ENCODE measurements around the gene WDR46. TPM values are rescaled to one million over a fixed set of nuclear protein-coding genes. Genes with fewer than 3 reads are reported as not detected.

The WDR46 gene
- total and polyA plus RNA-seq, 2 experiments from 2014 or later = 71.4 to 104 TPM

DNA sequence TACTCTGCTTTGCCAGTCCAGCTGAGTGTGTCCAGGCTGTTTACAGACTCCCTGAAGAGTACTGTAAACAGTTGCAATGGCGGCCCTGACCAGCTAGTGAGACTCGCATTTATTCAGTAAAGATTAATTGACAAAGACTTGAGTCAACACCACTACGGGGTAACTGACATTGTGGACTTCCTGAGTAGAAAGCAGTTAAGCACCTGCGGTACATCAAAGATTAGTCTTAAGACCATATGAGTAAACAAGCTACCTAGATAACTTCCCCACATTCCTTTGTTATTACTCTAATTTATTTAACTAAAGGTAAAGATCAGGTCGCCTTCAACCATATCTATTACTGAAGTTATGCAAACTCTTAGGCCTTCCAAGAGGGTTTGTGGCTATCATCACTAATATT, 30.0 kb downstream of the WDR46 start:
- Histone ChIP-seq H3K9me2 (ENCODE audit: insufficient read depth) (no peaks in the 10 kb centered on the region), H3K79me2 (replicated peaks; ENCODE audit: insufficient read depth) (no peaks in the 10 kb centered on the region), H3K27me3 (ENCODE audit: insufficient read depth) (no peaks in the 10 kb centered on the region), H3K4me1 (ENCODE audit: insufficient read depth) (no peaks in the 10 kb centered on the region; the same call in 1 of the 2 replicates), H4K20me1 (replicated peaks; ENCODE audit: insufficient read depth) (no peaks in the 10 kb centered on the region), H2AFZ (no peak overlapping the region), H3K4me2 (no peak overlapping the region), H3K4me3 (no peak overlapping the region), H3F3A (replicated peaks; ENCODE audit: low read depth) (no peaks in the 10 kb centered on the region), H3K36me3 (ENCODE audit: insufficient read depth) (peaks cover 6% of the 10 kb centered on the region), H3K27ac (ENCODE audit: low read depth) (no peak overlapping the region)
- no peak for TF ChIP-seq ZNF331 (CRISPR knock-in tag; IDR thresholded peaks at IDR 0.05; ENCODE audit: low read depth)
- TF ChIP-seq EZH2 (IDR thresholded peaks at IDR 0.05; ENCODE audit: low read depth, unreplicated experiment) = no peak
- no peak for TF ChIP-seq POLR2AphosphoS5 (IDR thresholded peaks at IDR 0.05; ENCODE audit: low read depth)
- no peak for TF ChIP-seq NANOG (IDR thresholded peaks at IDR 0.05; ENCODE audit: borderline replicate concordance)
- no peak for TF ChIP-seq STAT1 (IDR thresholded peaks at IDR 0.05; ENCODE audit: unreplicated experiment)
- TF ChIP-seq, protein P1, sequence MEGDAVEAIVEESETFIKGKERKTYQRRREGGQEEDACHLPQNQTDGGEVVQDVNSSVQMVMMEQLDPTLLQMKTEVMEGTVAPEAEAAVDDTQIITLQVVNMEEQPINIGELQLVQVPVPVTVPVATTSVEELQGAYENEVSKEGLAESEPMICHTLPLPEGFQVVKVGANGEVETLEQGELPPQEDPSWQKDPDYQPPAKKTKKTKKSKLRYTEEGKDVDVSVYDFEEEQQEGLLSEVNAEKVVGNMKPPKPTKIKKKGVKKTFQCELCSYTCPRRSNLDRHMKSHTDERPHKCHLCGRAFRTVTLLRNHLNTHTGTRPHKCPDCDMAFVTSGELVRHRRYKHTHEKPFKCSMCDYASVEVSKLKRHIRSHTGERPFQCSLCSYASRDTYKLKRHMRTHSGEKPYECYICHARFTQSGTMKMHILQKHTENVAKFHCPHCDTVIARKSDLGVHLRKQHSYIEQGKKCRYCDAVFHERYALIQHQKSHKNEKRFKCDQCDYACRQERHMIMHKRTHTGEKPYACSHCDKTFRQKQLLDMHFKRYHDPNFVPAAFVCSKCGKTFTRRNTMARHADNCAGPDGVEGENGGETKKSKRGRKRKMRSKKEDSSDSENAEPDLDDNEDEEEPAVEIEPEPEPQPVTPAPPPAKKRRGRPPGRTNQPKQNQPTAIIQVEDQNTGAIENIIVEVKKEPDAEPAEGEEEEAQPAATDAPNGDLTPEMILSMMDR (conservative IDR thresholded peaks at IDR 0.05; ENCODE audit: low read depth in 2 of 2) = no peak
- TF ChIP-seq ZNF114 (CRISPR knock-in tag; IDR thresholded peaks at IDR 0.05) = no peak
- TF ChIP-seq CREB1 (CRISPR knock-in tag; IDR thresholded peaks at IDR 0.05; ENCODE audit: low read depth) = no peak
- no peak for TF ChIP-seq JUNB (IDR thresholded peaks at IDR 0.05; ENCODE audit: unreplicated experiment)
- TF ChIP-seq EZH2phosphoT487 (IDR thresholded peaks at IDR 0.05; ENCODE audit: unreplicated experiment) = no peak
- TF ChIP-seq, protein P2, sequence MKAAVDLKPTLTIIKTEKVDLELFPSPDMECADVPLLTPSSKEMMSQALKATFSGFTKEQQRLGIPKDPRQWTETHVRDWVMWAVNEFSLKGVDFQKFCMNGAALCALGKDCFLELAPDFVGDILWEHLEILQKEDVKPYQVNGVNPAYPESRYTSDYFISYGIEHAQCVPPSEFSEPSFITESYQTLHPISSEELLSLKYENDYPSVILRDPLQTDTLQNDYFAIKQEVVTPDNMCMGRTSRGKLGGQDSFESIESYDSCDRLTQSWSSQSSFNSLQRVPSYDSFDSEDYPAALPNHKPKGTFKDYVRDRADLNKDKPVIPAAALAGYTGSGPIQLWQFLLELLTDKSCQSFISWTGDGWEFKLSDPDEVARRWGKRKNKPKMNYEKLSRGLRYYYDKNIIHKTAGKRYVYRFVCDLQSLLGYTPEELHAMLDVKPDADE (IDR thresholded peaks at IDR 0.05) = no peak
- TF ChIP-seq, protein P3, sequence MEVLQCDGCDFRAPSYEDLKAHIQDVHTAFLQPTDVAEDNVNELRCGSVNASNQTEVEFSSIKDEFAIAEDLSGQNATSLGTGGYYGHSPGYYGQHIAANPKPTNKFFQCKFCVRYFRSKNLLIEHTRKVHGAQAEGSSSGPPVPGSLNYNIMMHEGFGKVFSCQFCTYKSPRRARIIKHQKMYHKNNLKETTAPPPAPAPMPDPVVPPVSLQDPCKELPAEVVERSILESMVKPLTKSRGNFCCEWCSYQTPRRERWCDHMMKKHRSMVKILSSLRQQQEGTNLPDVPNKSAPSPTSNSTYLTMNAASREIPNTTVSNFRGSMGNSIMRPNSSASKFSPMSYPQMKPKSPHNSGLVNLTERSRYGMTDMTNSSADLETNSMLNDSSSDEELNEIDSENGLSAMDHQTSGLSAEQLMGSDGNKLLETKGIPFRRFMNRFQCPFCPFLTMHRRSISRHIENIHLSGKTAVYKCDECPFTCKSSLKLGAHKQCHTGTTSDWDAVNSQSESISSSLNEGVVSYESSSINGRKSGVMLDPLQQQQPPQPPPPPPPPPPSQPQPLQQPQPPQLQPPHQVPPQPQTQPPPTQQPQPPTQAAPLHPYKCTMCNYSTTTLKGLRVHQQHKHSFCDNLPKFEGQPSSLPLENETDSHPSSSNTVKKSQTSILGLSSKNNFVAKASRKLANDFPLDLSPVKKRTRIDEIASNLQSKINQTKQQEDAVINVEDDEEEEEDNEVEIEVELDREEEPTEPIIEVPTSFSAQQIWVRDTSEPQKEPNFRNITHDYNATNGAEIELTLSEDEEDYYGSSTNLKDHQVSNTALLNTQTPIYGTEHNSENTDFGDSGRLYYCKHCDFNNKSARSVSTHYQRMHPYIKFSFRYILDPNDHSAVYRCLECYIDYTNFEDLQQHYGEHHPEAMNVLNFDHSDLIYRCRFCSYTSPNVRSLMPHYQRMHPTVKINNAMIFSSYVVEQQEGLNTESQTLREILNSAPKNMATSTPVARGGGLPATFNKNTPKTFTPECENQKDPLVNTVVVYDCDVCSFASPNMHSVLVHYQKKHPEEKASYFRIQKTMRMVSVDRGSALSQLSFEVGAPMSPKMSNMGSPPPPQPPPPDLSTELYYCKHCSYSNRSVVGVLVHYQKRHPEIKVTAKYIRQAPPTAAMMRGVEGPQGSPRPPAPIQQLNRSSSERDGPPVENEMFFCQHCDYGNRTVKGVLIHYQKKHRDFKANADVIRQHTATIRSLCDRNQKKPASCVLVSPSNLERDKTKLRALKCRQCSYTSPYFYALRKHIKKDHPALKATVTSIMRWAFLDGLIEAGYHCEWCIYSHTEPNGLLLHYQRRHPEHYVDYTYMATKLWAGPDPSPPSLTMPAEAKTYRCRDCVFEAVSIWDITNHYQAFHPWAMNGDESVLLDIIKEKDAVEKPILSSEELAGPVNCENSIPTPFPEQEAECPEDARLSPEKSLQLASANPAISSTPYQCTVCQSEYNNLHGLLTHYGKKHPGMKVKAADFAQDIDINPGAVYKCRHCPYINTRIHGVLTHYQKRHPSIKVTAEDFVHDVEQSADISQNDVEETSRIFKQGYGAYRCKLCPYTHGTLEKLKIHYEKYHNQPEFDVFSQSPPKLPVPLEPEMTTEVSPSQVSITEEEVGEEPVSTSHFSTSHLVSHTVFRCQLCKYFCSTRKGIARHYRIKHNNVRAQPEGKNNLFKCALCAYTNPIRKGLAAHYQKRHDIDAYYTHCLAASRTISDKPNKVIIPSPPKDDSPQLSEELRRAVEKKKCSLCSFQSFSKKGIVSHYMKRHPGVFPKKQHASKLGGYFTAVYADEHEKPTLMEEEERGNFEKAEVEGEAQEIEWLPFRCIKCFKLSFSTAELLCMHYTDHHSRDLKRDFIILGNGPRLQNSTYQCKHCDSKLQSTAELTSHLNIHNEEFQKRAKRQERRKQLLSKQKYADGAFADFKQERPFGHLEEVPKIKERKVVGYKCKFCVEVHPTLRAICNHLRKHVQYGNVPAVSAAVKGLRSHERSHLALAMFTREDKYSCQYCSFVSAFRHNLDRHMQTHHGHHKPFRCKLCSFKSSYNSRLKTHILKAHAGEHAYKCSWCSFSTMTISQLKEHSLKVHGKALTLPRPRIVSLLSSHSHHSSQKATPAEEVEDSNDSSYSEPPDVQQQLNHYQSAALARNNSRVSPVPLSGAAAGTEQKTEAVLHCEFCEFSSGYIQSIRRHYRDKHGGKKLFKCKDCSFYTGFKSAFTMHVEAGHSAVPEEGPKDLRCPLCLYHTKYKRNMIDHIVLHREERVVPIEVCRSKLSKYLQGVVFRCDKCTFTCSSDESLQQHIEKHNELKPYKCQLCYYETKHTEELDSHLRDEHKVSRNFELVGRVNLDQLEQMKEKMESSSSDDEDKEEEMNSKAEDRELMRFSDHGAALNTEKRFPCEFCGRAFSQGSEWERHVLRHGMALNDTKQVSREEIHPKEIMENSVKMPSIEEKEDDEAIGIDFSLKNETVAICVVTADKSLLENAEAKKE (CRISPR knock-in tag; IDR thresholded peaks at IDR 0.05) = no peak
- TF ChIP-seq, protein P4, sequence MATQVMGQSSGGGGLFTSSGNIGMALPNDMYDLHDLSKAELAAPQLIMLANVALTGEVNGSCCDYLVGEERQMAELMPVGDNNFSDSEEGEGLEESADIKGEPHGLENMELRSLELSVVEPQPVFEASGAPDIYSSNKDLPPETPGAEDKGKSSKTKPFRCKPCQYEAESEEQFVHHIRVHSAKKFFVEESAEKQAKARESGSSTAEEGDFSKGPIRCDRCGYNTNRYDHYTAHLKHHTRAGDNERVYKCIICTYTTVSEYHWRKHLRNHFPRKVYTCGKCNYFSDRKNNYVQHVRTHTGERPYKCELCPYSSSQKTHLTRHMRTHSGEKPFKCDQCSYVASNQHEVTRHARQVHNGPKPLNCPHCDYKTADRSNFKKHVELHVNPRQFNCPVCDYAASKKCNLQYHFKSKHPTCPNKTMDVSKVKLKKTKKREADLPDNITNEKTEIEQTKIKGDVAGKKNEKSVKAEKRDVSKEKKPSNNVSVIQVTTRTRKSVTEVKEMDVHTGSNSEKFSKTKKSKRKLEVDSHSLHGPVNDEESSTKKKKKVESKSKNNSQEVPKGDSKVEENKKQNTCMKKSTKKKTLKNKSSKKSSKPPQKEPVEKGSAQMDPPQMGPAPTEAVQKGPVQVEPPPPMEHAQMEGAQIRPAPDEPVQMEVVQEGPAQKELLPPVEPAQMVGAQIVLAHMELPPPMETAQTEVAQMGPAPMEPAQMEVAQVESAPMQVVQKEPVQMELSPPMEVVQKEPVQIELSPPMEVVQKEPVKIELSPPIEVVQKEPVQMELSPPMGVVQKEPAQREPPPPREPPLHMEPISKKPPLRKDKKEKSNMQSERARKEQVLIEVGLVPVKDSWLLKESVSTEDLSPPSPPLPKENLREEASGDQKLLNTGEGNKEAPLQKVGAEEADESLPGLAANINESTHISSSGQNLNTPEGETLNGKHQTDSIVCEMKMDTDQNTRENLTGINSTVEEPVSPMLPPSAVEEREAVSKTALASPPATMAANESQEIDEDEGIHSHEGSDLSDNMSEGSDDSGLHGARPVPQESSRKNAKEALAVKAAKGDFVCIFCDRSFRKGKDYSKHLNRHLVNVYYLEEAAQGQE (IDR thresholded peaks at IDR 0.05; ENCODE audit: unreplicated experiment) = no peak
- DNase-seq (ENCODE audit: low spot score) = no peak
- H3K36me3 Mint-ChIP-seq (ENCODE audit: low read depth) = peaks cover 49% of the 10 kb centered on the region
- H3K9me3 Mint-ChIP-seq = no peaks in the 10 kb centered on the region; the same call in 2 of the 3 replicates
- ATAC-seq = no peak
- no peak overlapping the region for H3K4me3 Mint-ChIP-seq
- H3K4me1 Mint-ChIP-seq = no peaks in the 10 kb centered on the region
- H3K27ac Mint-ChIP-seq = no peak overlapping the region
- H3K27me3 Mint-ChIP-seq (ENCODE audit: insufficient read depth, low read depth, poor library complexity) = no peaks in the 10 kb centered on the region
